HG03095 (cell line): ENCODE results near the gene NLGN1.
"Not testable (repeated sequence)": the region's sequence is repeated elsewhere in the genome, so short reads cannot be mapped to it uniquely, and the experiment has no call there.

ENCODE experiments used
- ATAC-seq: cut with Tn5 transposase; IDR thresholded peaks from one replicate; pipeline ENCODE4 v1.9.1; 2021; ENCODE audit warnings: moderate library complexity; ENCODE audit not compliant: unreplicated experiment

The NLGN1 gene

GRCh38 chr3:173552526-173552925, 155.0 kb downstream of the NLGN1 start:
- ATAC-seq = no peak

GRCh38 chr3:173553635-173554280, 156.2 kb downstream of the NLGN1 start:
- ATAC-seq = no peak

GRCh38 chr3:173556546-173556945, 159.0 kb downstream of the NLGN1 start:
- no peak for ATAC-seq

- no peak for ATAC-seq
Observed at GRCh38 chr3:173567997-173568396, 170.5 kb downstream of the NLGN1 start.

GRCh38 chr3:173568623-173569022, 171.1 kb downstream of the NLGN1 start:
- no peak for ATAC-seq

- ATAC-seq = no peak
Observed at GRCh38 chr3:173583496-173583895, 186.0 kb downstream of the NLGN1 start.

GRCh38 chr3:173584093-173584837, 186.7 kb downstream of the NLGN1 start:
- ATAC-seq = no peak

- no peak for ATAC-seq
Observed at GRCh38 chr3:173584838-173585831, 187.6 kb downstream of the NLGN1 start.

- no peak for ATAC-seq
Observed at GRCh38 chr3:173586166-173586565, 188.6 kb downstream of the NLGN1 start.

GRCh38 chr3:173587055-173587454, 189.5 kb downstream of the NLGN1 start:
- no peak for ATAC-seq

- no peak for ATAC-seq
Observed at GRCh38 chr3:173588556-173588955, 191.0 kb downstream of the NLGN1 start.

GRCh38 chr3:173589116-173589515, 191.6 kb downstream of the NLGN1 start:
- no peak for ATAC-seq

GRCh38 chr3:173591401-173591800, 193.9 kb downstream of the NLGN1 start:
- ATAC-seq = no peak

- not testable (repeated sequence) for ATAC-seq
Observed at GRCh38 chr3:173594881-173595280, 197.3 kb downstream of the NLGN1 start.

GRCh38 chr3:173599673-173600072, 202.1 kb downstream of the NLGN1 start:
- ATAC-seq = no peak

GRCh38 chr3:173614522-173614921, 217.0 kb downstream of the NLGN1 start:
- no peak for ATAC-seq

- no peak for ATAC-seq
Observed at GRCh38 chr3:173615661-173616060, 218.1 kb downstream of the NLGN1 start.

- no peak for ATAC-seq
Observed at GRCh38 chr3:173617490-173617889, 219.9 kb downstream of the NLGN1 start.

- ATAC-seq = no peak
Observed at GRCh38 chr3:173618148-173618547, 220.6 kb downstream of the NLGN1 start.

GRCh38 chr3:173618703-173619102, 221.2 kb downstream of the NLGN1 start:
- ATAC-seq = no peak

GRCh38 chr3:173622166-173622565, 224.6 kb downstream of the NLGN1 start:
- ATAC-seq = no peak
